A549 treated with CORT108297 at 1 μM for 4 hours (cell line): ENCODE data around the gene MLH1. TPM values are rescaled to one million over a fixed set of nuclear protein-coding genes. Genes with fewer than 3 reads are reported as not detected.

Source experiments
- total RNA-seq: library from RNA; stranded (reverse); fragments of 200-300 nt; extraction: Qiagen RNA extraction; gene quantifications from 5 replicates; pipeline ENCODE4 v1.2.3, GENCODE V29; 2022

MLH1 gene
- 30.8 to 40.5 TPM (median 31.8 TPM) in 5 replicates for total RNA-seq

DNA sequence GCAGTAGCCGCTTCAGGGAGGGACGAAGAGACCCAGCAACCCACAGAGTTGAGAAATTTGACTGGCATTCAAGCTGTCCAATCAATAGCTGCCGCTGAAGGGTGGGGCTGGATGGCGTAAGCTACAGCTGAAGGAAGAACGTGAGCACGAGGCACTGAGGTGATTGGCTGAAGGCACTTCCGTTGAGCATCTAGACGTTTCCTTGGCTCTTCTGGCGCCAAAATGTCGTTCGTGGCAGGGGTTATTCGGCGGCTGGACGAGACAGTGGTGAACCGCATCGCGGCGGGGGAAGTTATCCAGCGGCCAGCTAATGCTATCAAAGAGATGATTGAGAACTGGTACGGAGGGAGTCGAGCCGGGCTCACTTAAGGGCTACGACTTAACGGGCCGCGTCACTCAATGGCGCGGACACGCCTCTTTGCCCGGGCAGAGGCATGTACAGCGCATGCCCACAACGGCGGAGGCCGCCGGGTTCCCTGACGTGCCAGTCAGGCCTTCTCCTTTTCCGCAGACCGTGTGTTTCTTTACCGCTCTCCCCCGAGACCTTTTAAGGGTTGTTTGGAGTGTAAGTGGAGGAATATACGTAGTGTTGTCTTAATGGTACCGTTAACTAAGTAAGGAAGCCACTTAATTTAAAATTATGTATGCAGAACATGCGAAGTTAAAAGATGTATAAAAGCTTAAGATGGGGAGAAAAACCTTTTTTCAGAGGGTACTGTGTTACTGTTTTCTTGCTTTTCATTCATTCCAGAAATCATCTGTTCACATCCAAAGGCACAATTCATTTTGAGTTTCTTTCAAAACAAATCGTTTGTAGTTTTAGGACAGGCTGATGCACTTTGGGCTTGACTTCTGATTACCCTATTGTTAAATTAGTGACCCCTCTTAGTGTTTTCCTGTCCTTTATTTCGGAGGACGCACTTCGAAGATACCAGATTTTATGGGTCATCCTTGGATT lies at the start of gene MLH1:
Gene MLH1, plus strand, starts transcription at position 193 of the 958 bp plus-strand sequence. Its CDS starts 30 bp downstream, at position 223.

DNA sequence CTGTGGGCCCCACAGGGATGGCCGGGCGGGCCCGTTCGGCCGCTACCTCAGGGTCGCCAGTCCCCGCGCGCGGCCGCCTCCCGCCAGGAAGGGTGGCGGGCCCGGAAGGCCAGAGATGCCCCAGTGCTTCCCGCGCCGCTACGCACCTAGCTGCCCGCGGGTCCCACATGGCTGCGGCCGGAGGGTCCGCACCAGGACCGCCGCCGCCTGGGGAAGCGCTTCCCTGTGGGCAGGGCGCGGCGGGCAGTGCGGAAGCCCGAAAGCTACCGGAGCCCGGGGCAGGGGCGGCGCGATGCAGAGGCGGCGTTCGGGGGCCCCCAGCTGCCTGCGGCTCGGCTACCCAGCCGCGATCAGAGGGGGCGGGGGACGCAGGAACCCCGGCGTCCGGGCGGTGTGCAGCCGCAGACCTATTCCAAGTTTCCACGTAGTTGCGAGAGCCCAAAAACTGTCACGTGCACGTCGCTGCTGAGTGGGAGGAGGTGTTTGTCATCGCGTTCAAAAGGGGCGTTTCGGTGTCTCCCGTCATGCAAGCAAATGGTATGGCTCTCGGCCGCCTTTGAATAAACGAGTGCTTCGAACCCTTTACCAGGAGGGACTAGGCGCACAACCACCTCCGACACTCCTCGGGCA lies 48.6 kb upstream of the MLH1 start, which contains the start of gene TRANK1:
Gene TRANK1, minus strand, starts transcription at position 414 of the 630 bp plus-strand sequence. Its CDS starts 245 bp downstream, at position 169.

GRCh38 chr3:36992806-36993325 lies 452 bp upstream of the MLH1 start, which contains the start of gene EPM2AIP1:
Gene EPM2AIP1, minus strand, starts transcription at chr3:36993131. Its CDS starts 54 bp downstream, at chr3:36993077.

Other genes with a start within 250 kb of the MLH1 start
- gene DCLK3, start 229.0 kb upstream of the MLH1 start, total RNA-seq, result 0.01 TPM in 1 of 5 replicates, not detected in the others
- gene TRANK1, start 48.5 kb upstream of the MLH1 start, total RNA-seq, result 1.2 to 2.8 TPM (median 1.9 TPM) in 5 replicates
- 4.5 to 5.9 TPM (median 5.4 TPM) in 5 replicates for gene EPM2AIP1, start 387 bp upstream of the MLH1 start, total RNA-seq
- gene LRRFIP2, start 181.1 kb downstream of the MLH1 start, total RNA-seq, result 50.1 to 63.3 TPM (median 51.2 TPM) in 5 replicates
- gene GOLGA4, start 249.8 kb downstream of the MLH1 start, total RNA-seq, result 26.9 to 38.7 TPM (median 31.0 TPM) in 5 replicates